ENCODE measurements around the gene PLCB3. TPM values are rescaled to one million over a fixed set of nuclear protein-coding genes. Genes with fewer than 3 reads are reported as not detected.

Gene PLCB3
- total and polyA plus RNA-seq, 2 experiments from 2014 or later = 28.1 to 103 TPM

- TF ChIP-seq ZNF462 (CRISPR knock-in tag; IDR thresholded peaks at IDR 0.05) = no peak
- no peak for TF ChIP-seq JUNB (IDR thresholded peaks at IDR 0.05; ENCODE audit: unreplicated experiment)
- TF ChIP-seq CTCF (conservative IDR thresholded peaks at IDR 0.05; ENCODE audit: low read depth in 2 of 2) = no peak
Measured at GRCh38 chr11:64219755-64220154, 31.6 kb upstream of the PLCB3 start (continued).

- peaks cover 8% of the 10 kb centered on the region; the same call in 2 of the 3 replicates for H3K4me1 Mint-ChIP-seq
- H3K4me2 ChIP-seq = no peak overlapping the region
- H3K27ac Mint-ChIP-seq = no peak overlapping the region
- peaks cover 3% of the 10 kb centered on the region; the same call in 1 of the 2 replicates for H3K36me3 ChIP-seq (ENCODE audit: insufficient read depth)
- no peaks in the 10 kb centered on the region for H3K79me2 ChIP-seq (replicated peaks; ENCODE audit: insufficient read depth)
- no peak overlapping the region for H2AFZ ChIP-seq
- no peaks in the 10 kb centered on the region for H3F3A ChIP-seq (replicated peaks; ENCODE audit: low read depth)
- H3K9me3 Mint-ChIP-seq = no peaks in the 10 kb centered on the region
- no peak overlapping the region for H3K4me3 ChIP-seq
- H3K36me3 Mint-ChIP-seq (ENCODE audit: low read depth) = peaks cover 3% of the 10 kb centered on the region; the same call in 2 of the 3 replicates
- no peak for TF ChIP-seq ETS1 (IDR thresholded peaks at IDR 0.05)
- no peak for TF ChIP-seq CTCF (conservative IDR thresholded peaks at IDR 0.05; ENCODE audit: low read depth in 2 of 2)
- TF ChIP-seq REST (IDR thresholded peaks at IDR 0.05; ENCODE audit: unreplicated experiment) = no peak
- peaks cover 5% of the 10 kb centered on the region for H3K27me3 Mint-ChIP-seq (ENCODE audit: insufficient read depth, low read depth, poor library complexity)
- DNase-seq (ENCODE audit: low spot score) (no peak), ATAC-seq (no peak)
- H3K27ac ChIP-seq (ENCODE audit: low read depth) = no peak overlapping the region
- no peaks in the 10 kb centered on the region for H3K9me2 ChIP-seq (ENCODE audit: insufficient read depth)
- no peak overlapping the region for H3K4me3 Mint-ChIP-seq
- no peaks in the 10 kb centered on the region for H4K20me1 ChIP-seq (replicated peaks; ENCODE audit: insufficient read depth)
- no peaks in the 10 kb centered on the region; the same call in 1 of the 2 replicates for H3K4me1 ChIP-seq (ENCODE audit: insufficient read depth)
- no peaks in the 10 kb centered on the region for H3K27me3 ChIP-seq (ENCODE audit: insufficient read depth)
Measured at GRCh38 chr11:64220271-64220670, 31.1 kb upstream of the PLCB3 start.
